NCI-H82 (cell line): ENCODE results near the gene RASA4B.
"Not testable (repeated sequence)": the region's sequence is repeated elsewhere in the genome, so short reads cannot be mapped to it uniquely, and the experiment has no call there.

Experiments
- DNase-seq: peaks from one replicate; lab custom pipeline; 2025; lab: John Stamatoyannopoulos, UW

Gene RASA4B

GRCh38 chr7:102473271-102473991 is 44.1 kb downstream of the RASA4B start:
- DNase-seq, result no peak

DNA sequence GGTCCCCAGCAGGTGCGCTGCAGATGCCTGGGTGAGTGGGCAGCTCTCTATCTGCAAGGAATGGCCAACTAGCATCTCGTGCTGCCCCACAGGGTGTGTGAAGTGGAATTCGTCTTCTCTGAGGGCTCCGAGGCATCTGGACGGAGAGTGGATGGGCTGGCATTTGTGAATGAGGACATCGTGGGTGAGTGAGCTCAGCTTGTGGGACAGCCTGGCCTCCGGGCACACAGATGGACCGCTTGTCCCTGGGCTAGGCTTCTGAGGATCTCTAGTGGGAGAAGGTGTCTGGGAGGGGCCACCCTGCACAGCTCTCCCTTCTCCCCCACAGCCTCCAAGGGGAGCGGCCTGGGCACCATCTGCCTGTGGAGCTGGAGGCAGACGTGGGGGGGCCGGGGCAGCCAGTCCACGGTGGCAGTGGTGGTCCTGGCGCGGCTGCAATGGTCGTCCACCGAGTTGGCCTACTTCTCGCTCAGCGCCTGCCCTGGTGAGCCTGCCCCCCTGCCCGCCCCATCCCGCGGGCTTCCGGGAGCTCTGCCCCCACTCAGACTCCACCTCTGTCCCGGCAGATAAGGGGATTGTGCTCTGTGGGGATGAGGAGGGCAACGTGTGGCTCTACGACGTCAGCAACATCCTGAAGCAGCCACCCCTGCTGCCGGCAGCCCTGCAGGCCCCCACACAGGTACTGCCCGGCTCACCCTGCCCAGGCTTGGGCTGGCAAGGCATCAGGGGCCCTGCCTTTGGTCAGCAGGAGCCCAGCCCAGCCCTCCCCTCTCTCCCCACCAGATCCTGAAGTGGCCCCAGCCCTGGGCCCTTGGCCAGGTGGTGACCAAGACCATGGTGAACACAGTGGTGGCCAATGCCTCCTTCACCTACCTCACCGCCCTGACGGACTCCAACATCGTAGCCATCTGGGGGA is 45.2 kb downstream of the RASA4B start:
- no peak for DNase-seq

DNA sequence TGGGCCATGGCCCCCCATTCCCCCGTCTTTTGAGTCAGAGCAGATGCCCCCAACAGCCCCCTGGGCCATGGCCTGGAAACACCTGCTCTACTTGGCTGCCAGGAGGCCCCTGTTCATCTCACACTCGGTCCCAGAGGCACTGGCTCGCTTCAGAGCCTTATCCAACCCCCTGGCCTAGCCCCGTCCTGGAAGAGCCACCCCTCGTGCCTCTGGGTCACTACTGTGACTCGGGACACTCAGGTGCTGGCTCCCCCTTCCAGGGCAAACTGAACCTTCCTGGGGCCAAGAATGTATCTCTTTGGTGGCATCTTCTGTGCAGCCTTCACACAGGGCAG is 45.8 kb downstream of the RASA4B start:
- DNase-seq, result no peak

- no peak for DNase-seq
Observed at GRCh38 chr7:102469972-102470825, 47.4 kb downstream of the RASA4B start.

- no peak for DNase-seq
Observed at GRCh38 chr7:102469351-102469971, 48.1 kb downstream of the RASA4B start.

DNA sequence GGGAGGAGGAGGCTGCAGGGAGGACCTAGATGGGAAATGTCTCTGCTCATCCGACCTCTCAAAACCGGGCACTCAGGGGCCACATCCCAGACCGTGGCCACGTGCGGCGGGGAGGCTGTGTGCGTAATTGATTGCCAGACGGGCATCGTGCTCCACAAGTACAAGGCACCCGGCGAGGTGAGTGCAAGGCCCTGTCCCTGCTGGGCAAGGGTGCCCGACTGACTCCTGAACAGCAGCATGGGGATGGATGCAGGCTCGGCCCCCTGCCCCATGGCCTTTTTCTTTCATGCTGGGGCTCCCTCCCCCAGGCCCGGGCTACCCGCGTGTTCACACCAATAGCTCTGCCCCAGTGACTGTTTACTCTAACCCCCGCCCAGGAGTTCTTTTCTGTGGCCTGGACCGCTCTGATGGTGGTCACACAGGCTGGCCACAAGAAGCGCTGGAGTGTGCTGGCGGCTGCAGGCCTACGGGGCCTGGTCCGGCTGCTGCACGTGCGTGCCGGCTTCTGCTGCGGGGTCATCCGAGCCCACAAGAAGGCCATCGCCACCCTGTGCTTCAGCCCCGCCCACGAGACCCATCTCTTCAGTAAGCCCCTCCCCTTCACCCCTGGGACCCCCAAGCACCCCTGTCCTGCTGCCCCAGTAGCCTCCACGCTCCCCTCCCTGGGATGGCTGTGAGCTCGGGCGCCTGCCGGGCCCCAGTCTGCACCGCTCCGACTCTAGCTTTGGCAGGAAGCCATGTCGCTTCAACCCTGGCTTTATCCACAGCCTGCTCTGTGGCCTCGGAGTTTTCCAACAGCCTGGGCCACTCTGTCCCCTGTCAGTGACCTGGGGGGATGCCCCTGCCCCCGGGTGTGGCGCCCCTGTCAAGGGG is 48.9 kb downstream of the RASA4B start:
- no peak for DNase-seq

DNA sequence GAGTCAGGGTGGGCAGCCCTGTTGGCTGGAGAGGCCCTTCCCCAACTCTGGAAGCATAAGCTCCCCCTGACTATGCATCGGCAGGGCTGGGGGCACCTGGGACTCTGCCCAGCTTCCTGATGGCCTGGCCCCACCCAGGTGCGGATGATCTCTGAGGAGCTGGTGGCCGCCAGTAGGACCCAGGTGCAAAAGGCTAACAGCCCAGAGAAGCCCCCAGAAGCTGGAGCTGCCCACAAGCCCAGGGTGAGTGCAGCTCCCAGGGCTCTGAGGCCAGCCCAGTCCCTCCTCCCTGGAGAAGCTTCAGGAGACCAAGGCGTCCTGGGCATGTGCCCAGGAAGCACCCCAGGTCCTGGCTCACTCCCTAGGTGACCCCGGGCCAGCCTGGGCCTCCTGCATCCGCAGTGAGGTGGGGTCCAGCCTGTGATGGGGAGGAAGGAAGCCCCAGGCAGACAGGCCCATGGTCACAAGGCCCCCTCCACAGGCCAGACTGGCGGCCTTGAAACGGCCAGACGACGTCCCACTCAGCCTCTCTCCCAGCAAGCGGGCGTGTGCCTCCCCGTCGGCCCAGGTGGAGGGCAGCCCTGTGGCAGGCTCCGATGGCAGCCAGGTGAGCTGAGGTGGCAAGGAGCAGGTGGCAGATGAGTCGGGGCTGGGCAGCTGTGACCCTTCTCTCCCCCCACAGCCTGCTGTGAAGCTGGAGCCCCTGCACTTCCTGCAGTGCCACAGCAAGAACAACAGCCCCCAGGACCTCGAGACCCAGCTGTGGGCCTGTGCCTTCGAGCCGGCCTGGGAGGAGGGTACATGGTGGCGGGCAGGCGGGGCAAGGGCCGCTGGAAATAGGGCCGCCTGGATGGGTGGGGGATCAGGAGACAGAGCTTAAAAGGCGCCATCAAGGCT is 49.7 kb downstream of the RASA4B start:
- DNase-seq, result no peak

DNA sequence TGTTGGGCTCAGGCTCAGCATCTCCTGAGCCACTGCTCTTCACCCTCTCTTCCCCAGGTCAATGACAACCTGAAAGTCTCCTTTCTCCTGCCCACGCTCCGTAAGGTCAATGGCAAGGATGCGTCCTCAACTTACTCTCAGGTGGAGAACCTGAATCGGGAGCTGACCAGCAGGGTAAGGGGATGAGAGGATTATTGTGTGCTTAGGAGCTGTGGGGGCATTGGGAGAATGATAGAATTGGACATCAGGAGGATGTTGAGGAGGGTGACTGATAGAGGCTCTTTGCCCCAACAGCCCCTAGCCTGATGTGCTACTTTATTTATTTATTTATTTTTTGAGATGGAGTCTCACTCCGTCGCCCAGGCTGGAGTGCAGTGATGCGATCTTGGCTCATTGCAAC is 51.5 kb downstream of the RASA4B start:
- DNase-seq, result no peak

DNA sequence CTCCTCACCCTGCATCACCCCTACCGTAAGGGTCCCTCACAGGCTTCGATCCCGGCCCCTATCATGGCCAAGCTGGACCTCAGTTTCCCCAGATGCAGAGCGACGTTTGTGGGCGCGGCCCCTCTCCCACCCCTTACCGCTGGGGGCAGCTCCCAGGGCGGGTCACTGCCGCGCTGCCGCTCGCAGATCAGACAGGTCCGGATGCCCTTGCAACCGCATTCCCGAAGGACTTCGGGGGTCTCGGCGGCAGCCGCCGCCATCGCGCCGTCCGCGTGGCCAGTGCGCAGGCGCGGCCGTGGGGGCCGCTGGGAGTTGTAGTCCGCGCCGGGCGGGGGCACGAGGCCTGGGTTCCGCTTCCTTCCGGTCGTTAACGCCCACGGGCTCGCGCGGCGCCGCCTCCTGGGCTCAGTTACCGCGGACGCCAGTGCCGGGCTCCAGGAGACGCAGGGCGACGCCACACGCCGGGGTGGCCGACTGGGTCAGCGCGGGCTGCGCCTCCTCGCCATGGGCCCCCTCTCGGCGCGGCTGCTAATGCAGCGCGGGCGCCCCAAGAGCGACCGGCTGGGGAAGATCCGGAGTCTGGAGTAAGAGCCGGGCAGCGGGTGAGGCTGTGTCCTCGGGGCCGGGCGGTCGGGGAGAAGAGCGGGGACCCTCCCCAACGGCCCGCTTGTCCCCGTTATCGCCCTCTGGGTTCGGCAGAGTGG is 52.8 kb downstream of the RASA4B start, which contains the start of the genes ALKBH4 and LRWD1:
ALKBH4 (minus strand) TSS at position 287 of the 704 bp plus-strand sequence; CDS start at position 260, 27 bp downstream.
LRWD1 (plus strand) TSS at position 408 of the 704 bp plus-strand sequence; CDS start at position 505, 97 bp downstream.
- DNase-seq, result peak; percentile 95

DNA sequence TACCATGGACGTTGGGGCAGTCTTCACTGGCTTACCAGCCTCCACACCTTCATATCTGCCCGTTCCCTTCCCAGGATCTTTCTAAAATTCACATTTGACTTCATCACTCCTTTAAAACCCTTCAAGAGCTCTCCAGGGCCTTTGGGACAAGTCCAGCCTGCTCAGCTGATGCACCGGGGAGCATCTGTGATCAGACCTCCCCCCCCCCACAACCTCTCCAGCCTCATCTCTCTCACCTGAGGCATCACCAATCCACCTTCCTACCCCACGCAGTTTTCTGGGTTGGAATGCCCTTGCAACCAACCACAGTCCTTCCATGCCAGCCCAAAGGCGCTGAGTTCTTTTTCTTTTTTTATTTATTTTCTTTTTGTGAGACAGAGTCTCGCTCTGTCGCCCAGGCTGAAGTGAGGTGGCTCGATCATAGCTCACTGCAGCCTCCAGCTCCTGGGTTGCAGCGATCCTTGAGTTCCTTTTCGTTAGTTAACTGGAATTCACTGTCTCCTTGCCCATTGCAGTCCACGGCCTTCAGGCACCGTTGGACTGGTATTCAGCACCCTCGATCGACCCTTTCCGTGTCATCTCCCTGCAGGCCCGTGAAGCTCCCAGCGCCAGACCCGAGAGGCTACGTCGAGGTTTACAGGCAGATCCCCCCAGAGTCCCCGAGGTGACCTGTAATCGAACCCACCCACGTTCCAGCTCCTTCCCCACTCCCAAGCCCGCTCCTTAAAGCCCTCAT is 53.6 kb downstream of the RASA4B start:
- DNase-seq, result peak; percentile 48

- DNase-seq, result no peak
Observed at GRCh38 chr7:102460467-102460866, 57.1 kb downstream of the RASA4B start.

- DNase-seq, result no peak
Observed at GRCh38 chr7:102459221-102459844, 58.2 kb downstream of the RASA4B start.

GRCh38 chr7:102457352-102457924 is 60.1 kb downstream of the RASA4B start:
- DNase-seq, result no peak

DNA sequence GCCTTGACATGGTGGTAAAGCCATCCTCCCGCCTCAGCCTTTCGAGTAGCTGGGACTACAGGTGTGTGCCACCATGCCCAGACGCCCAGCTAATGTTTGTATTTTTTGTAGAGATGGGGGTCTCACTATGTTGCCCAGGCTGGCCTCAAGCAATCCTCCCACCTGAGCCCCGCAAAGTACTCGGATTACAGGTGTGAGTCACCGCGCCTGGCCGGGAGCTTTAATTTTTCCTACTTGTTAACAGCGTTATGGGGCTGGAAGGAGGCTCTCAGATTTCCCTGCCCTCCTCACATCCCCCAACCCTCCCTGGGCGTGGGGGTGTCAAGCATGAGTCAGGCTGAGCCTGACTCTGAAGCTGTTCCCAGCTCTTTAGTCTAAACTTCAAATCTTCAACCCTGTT is 61.2 kb downstream of the RASA4B start:
- DNase-seq, result no peak

DNA sequence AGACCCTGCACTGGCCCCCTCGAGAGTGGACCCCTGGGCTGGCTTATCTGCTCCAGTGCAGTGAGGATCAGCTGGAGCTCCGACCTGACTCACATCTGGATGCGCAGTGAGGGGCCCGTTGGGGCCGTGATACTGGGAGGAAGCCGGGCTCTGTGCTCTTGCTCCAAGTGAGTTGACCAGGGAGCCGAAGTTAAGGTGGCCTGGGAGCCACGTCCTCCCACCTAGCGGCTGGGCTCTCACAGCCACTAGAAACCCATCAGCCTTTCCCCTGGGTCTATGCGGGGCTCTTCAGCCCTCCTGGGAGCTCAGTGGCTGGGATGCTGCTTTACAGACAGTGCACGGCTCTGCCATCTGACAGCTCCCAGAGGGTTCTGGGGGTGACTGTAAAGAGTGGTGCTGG is 62.0 kb downstream of the RASA4B start:
- DNase-seq, result no peak

- not testable (repeated sequence) for DNase-seq
Observed at GRCh38 chr7:102454932-102455331, 62.6 kb downstream of the RASA4B start.

- DNase-seq, result no peak
Observed at GRCh38 chr7:102454468-102454867, 63.1 kb downstream of the RASA4B start.
